ENCODE measurements around the gene SERPINB6. TPM values are rescaled to one million over a fixed set of nuclear protein-coding genes. Genes with fewer than 3 reads are reported as not detected.

Gene SERPINB6
- total RNA-seq, 1 experiment from 2014 or later: 34.8 TPM

DNA sequence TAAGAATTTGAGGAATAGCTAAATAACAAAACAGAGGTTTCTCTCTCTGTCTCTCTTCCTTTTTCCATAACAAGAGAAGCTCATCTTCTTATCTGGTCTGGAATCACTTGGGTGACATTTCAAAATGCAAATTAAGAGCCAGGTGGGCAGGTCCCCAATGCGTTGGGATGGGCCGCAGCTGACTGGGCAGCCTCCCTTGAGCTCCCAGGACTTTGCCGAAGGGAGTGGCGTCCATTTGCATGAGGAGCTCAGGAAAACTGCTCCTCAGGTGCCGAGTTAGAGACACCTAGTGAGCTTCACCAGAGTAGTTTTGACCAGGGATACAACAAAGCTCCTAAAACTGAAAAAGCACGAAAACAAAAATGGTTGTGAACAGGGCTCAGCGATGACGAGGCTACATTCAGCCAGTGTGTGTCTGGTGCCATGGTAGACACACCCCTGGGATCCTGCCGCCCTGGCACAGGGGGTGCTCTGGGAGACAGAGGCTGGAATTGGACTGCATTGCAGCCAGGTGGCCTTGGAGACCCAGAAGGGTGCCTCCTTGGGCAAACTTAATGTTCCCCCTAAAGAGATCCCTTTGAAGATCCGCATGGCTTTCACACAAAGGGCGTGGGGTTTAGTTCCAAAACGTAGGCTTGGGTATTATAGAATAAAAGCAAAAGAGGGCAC is 13.5 kb upstream of the SERPINB6 start:
- Histone ChIP-seq H3K27ac (ENCODE audit: low read depth, low read length, poor library complexity, severe bottlenecking) (no peak overlapping the region), H3K4me1 (ENCODE audit: insufficient read depth, low read length, poor library complexity, severe bottlenecking) (peaks cover 12% of the 10 kb centered on the region), H3K27me3 (replicated peaks; ENCODE audit: insufficient read depth, low read depth, low read length, poor library complexity) (no peaks in the 10 kb centered on the region), H3K36me3 (ENCODE audit: insufficient read depth, low read length, poor library complexity, severe bottlenecking) (no peaks in the 10 kb centered on the region), H3K9me3 (ENCODE audit: low read depth, low read length, poor library complexity, severe bottlenecking) (no peaks in the 10 kb centered on the region), H3K4me3 (ENCODE audit: low read depth, low read length, poor library complexity, severe bottlenecking) (no peak overlapping the region)
- POLR2A ChIA-PET (ENCODE audit: low non-redundant PET): interaction anchor here (0.7 kb wide), 1 partner anchor 32 kb away, joined by 3 read pairs; no protein-coding TSS in a partner anchor
- no TSS peak for BruUV-seq (replicated peaks)
- intact Hi-C loops (cut with micrococcal nuclease; ENCODE audit: unreplicated experiment): loop anchor here (5.0 kb wide), 3 partner anchors 138 to 248 kb away; no protein-coding TSS in a partner anchor
- no peak for DNase-seq (ENCODE audit: low spot score)
- CTCF ChIA-PET: interaction anchor here (0.9 kb wide), 1 partner anchor 32 kb away, joined by 3 read pairs; no protein-coding TSS in a partner anchor
- TF ChIP-seq EZH2 (IDR thresholded peaks at IDR 0.05; ENCODE audit: borderline replicate concordance, low read depth, low read length, poor library complexity, severe bottlenecking): no peak
- no peak for TF ChIP-seq CTCF (conservative IDR thresholded peaks at IDR 0.05; ENCODE audit: low read depth, low read length)

- Histone ChIP-seq H3K9me3 (ENCODE audit: low read depth, low read length, poor library complexity, severe bottlenecking) (no peaks in the 10 kb centered on the region), H3K27me3 (replicated peaks; ENCODE audit: insufficient read depth, low read depth, low read length, poor library complexity) (no peaks in the 10 kb centered on the region), H3K27ac (ENCODE audit: low read depth, low read length, poor library complexity, severe bottlenecking) (no peak overlapping the region), H3K4me3 (ENCODE audit: low read depth, low read length, poor library complexity, severe bottlenecking) (no peak overlapping the region), H3K4me1 (ENCODE audit: insufficient read depth, low read length, poor library complexity, severe bottlenecking) (peaks cover 4% of the 10 kb centered on the region), H3K36me3 (ENCODE audit: insufficient read depth, low read length, poor library complexity, severe bottlenecking) (no peaks in the 10 kb centered on the region)
- ChIA-PET POLR2A (ENCODE audit: low non-redundant PET) (no interaction called here), CTCF (no interaction called here)
- TF ChIP-seq EZH2 (IDR thresholded peaks at IDR 0.05; ENCODE audit: borderline replicate concordance, low read depth, low read length, poor library complexity, severe bottlenecking) (no peak), CTCF (conservative IDR thresholded peaks at IDR 0.05; ENCODE audit: low read depth, low read length) (no peak)
- no peak for DNase-seq (ENCODE audit: low spot score)
- intact Hi-C loops (cut with micrococcal nuclease; ENCODE audit: unreplicated experiment): no loop called here
- no TSS peak for BruUV-seq (replicated peaks)
These were observed 11.2 kb upstream of the SERPINB6 start for GRCh38 chr6:2982426-2983117.

DNA sequence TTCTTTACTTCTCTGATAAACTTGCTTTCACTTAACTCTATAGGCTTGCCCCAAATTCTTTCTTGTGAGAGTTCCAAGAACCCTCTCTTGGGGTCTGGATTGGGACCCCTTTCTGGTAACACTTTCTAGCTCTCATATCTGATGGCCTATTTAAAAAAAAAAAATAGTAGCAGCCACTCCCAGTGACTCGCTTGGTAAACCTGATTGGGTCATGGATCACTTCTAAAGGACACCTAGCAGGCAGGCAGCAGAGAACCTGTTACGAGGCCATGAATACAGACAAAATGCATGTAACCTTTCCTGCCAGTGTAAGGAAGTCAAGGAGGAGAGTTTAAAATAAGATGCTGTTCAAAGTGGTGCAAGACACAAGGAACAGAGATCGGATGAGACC is 9.1 kb upstream of the SERPINB6 start:
- ChIA-PET CTCF (no interaction called here), POLR2A (ENCODE audit: low non-redundant PET) (no interaction called here)
- intact Hi-C loops (cut with micrococcal nuclease; ENCODE audit: unreplicated experiment): no loop called here
- H3K9me3 ChIP-seq (ENCODE audit: low read depth, low read length, poor library complexity, severe bottlenecking): no peaks in the 10 kb centered on the region
- no peaks in the 10 kb centered on the region for H3K36me3 ChIP-seq (ENCODE audit: insufficient read depth, low read length, poor library complexity, severe bottlenecking)
- TF ChIP-seq EZH2 (IDR thresholded peaks at IDR 0.05; ENCODE audit: borderline replicate concordance, low read depth, low read length, poor library complexity, severe bottlenecking): no peak
- no peak for TF ChIP-seq CTCF (conservative IDR thresholded peaks at IDR 0.05; ENCODE audit: low read depth, low read length)
- H3K27ac ChIP-seq (ENCODE audit: low read depth, low read length, poor library complexity, severe bottlenecking): no peak overlapping the region
- BruUV-seq (replicated peaks): no TSS peak
- no peaks in the 10 kb centered on the region for H3K27me3 ChIP-seq (replicated peaks; ENCODE audit: insufficient read depth, low read depth, low read length, poor library complexity)
- no peak for DNase-seq (ENCODE audit: low spot score)
- H3K4me3 ChIP-seq (ENCODE audit: low read depth, low read length, poor library complexity, severe bottlenecking): no peak overlapping the region
- H3K4me1 ChIP-seq (ENCODE audit: insufficient read depth, low read length, poor library complexity, severe bottlenecking): no peaks in the 10 kb centered on the region

Data from A673 (cell line).